ENCODE data around the gene GMDS. TPM values are rescaled to one million over a fixed set of nuclear protein-coding genes. Genes with fewer than 3 reads are reported as not detected.
A peak's percentile ranks its signal among the peaks of the same experiment; 100 is the strongest.

Gene GMDS
- total RNA-seq, 1 experiment from 2014 or later, result 10.0 TPM

DNA sequence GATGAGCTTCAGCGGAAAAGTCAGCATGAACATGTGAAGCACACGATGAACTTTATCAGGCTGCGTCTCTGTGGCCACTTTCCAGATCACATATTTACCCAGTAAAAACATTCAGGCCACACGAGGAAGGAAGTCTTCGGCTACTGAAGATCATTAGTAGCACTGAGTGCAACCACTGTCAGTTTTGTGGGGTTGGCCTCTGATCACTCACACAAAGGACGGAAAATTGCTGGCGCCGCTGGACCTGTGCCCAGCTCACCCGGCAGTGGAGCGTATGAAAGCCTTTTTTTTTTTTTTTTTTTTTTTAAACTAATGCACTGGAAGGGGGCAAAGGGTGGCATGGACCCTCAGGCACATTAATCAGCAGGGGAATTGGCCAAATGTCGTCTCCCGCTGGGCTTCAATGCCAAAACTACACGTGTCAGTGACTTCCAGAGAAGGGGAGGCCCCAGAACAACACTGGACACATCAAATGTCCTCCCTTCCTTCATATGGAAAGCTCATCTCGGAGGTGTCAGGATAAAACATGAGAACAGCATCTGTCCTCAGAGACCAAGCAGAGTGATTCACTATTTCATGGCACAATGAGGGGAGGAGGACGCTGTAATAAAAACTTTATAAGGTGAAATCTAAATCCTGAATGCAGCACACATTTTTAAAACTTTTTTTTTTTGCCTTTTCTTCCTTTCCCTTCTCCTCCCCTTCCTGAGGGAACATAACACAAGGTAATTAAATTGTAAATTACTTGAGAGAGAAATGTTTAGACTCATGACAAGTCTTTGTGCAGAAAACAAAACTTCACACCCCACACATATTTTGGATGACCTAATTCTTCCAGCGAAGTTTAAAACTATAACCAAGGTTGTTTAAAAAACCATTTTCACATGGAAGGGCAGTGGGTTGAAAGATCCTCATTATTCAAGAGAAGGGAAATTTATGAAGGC lies 412.3 kb downstream of the GMDS start:
- DNase-seq (ENCODE audit: low read depth), result peak; percentile 34

DNA sequence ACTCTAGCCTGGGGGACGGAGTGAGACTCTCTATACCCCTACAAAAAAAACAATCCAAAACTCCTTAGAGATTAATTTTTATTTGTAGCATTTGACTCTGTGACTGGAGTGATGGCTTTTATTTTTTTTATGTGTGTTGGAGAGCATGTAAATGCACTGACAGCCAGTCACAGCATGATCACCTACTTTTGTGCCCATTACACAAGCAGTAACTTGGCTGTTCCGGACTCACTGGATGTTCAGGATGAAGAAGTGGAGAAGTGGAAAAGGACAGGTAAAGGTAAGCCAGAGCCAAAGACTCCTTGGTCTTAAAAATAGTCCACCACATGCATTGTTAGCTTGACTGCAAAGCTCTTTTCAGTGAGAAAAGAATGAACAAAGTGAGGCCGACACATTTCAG lies 413.0 kb downstream of the GMDS start:
- DNase-seq (ENCODE audit: low read depth), result no peak

GRCh38 chr6:1827984-1828793 lies 417.2 kb downstream of the GMDS start:
- DNase-seq (ENCODE audit: low read depth), result no peak

DNA sequence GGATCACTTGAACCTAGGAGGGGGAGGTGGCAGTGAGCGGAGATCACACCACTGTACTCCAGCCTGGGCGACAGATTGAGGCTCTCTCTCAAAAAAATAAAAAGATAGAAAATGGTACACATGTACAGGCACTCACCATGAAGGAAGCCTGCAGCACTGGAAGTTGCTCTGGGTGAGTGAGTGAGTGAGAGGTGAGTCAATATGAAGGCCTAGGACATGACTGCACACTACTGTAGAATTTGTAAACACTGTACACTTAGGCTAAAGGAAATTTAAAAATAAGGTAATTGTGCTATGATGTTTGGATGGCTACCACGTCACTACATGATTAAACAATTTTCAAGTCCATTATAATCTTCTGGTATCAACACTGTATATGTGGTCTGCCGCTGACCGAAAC lies 419.5 kb downstream of the GMDS start:
- DNase-seq (ENCODE audit: low read depth), result no peak

- DNase-seq (ENCODE audit: low read depth), result no peak
These were observed 420.1 kb downstream of the GMDS start for GRCh38 chr6:1825277-1825676.

- DNase-seq (ENCODE audit: low read depth), result no peak
These were observed 423.8 kb downstream of the GMDS start for GRCh38 chr6:1821513-1822183.

DNA sequence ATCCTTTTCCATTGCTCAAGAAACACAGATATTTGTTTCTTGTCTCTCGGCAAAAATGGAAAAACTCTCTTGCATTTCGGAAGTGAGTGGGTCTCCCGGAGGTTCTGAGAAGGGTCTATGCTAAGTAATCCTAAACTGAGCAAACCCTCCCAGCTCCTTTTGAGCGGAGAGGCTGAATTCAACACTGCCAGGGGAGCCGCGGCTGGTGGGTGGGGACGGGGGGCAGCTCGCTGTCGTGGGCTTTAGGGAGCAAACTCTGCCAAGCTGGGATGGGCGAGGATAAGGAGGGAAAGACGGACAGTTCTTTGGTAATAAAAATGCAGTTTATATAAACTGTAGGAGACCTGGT lies 424.3 kb downstream of the GMDS start:
- DNase-seq (ENCODE audit: low read depth), result no peak

GRCh38 chr6:1820714-1821113 lies 424.7 kb downstream of the GMDS start:
- no peak for DNase-seq (ENCODE audit: low read depth)

DNA sequence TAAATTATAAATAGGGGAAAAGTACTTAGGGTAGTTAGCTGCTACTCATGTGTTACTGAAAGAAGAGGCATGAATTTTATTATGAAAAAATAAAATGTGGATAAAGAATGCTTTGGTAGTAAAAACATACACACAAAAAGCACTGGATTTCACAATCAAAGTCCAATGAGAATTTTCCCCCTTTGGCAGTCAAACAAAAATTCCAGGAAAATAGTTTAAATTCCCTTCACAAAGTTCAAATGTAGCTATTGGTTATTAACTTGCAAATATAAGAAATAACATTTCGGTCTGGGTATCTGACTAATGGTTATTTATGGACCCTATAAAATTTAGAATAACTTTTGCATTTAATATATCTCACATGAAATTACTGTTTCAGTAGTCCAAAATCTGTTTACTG lies 425.2 kb downstream of the GMDS start:
- DNase-seq (ENCODE audit: low read depth), result no peak

- DNase-seq (ENCODE audit: low read depth), result no peak
These were observed 426.4 kb downstream of the GMDS start for GRCh38 chr6:1819007-1819406.

DNA sequence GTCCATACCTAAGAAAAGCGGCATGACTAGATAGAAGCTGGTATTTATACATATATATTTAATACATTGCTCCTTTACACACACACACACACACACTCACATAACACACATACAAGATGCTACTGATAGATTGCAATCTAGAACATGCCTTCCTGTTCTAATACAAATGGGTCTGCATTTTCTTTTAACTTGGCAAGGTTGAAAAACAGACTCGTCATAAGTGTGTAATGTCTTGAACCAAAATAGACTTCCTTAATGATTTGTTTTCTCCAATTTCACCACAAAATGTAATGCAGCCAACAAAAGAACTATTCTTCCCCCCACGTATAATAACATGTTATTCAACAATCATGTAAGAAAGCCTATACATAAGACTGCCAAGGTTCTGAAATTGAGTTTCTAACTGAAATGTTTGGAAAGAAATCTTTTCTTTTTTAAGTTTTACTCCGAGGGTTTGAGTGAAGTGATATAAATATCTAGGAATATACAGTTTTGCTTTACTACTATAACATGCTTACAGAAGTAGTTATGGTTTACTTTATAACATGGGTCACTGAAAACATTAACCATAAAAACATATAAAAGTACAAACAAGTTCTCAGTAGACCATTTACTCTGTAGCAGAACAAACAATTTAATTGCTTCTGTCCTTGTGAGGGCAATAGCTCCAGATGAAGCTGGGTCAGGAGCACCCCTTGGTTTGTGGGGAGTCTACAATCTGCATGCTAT lies 428.2 kb downstream of the GMDS start:
- no peak for DNase-seq (ENCODE audit: low read depth)

DNA sequence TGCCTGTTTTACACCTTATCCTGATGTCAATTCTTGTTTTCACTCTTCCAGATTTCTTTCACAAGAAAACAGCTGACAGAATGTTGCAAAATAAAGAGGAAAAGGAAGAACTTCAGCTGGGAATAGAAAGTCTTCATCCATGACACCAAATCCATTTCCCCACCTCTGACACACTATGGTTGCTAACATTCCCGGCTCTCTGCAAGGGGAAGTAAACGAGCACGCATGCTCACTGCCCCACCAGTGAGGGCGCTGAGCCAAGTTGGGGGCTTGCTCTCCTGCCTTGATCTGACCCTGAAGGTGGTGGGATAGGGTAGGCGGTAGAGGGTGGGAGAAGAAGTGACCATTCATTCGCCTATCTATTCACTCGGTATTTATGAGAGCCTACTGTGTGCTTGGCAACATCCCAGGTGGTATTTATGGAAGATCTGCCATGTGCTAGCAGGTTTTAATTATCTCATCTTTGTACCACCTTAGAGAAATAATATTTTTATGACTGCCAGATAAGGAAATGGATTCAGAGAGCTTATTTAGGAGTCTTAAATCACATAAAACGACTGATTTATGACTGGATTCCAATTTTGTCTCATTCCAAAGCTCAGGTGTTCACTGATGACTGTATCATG lies 429.5 kb downstream of the GMDS start:
- DNase-seq (ENCODE audit: low read depth), result no peak

- no peak for DNase-seq (ENCODE audit: low read depth)
These were observed 431.1 kb downstream of the GMDS start for GRCh38 chr6:1814279-1814678.

- no peak for DNase-seq (ENCODE audit: low read depth)
These were observed 432.9 kb downstream of the GMDS start for GRCh38 chr6:1812487-1812886.

- no peak for DNase-seq (ENCODE audit: low read depth)
These were observed 433.4 kb downstream of the GMDS start for GRCh38 chr6:1812034-1812433.

- DNase-seq (ENCODE audit: low read depth), result no peak
These were observed 434.5 kb downstream of the GMDS start for GRCh38 chr6:1810880-1811279.

DNA sequence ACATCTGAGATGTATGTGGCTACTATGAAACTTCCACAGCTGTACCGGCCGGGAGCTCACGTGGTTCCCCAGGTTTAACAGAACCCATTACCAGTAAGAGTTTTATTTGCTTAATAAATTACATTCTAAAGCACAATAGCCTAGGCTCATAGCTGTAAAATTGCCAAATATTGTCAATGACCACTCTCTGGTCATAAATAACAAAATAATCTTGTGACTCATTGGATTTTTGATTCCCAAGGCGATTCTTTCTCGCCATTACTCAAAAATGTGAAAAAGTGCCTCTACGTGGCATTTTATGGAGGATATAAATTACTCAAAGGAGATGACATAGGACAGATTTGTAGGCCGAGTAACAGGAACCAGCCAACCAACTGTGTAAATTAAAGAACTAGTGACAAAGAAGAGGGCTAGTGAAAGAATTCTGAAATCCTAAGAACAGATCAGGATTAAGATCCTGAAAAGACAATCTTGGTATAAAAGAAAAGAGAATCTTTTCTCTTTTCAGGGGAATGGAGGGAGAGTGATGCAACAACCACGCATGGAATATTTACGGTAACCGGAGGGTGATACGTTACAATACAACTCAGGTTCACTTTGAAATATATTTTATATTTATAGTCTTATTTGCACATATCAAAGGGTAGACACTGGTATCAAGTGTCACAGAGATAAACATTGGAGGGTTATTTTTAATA lies 436.0 kb downstream of the GMDS start:
- no peak for DNase-seq (ENCODE audit: low read depth)

DNA sequence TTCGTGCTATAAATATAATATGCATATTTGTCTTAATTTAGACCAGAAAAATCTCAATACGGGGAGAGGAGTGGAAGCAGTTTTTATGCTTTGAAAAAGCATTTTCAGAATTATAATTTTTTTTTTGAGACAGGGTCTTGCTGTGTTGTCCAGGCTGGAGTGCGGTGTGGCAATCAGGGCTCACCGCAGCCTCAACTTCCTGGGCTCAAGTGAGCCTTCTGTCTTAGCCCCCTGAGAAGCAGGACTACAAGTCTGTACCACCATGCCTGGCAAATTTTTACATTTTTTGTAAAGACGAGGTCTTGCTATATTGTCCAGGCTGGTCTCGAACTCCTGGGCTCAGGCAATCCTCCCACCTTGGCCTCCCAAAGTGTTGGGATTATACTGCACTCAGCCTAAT lies 438.5 kb downstream of the GMDS start:
- no peak for DNase-seq (ENCODE audit: low read depth)

DNA sequence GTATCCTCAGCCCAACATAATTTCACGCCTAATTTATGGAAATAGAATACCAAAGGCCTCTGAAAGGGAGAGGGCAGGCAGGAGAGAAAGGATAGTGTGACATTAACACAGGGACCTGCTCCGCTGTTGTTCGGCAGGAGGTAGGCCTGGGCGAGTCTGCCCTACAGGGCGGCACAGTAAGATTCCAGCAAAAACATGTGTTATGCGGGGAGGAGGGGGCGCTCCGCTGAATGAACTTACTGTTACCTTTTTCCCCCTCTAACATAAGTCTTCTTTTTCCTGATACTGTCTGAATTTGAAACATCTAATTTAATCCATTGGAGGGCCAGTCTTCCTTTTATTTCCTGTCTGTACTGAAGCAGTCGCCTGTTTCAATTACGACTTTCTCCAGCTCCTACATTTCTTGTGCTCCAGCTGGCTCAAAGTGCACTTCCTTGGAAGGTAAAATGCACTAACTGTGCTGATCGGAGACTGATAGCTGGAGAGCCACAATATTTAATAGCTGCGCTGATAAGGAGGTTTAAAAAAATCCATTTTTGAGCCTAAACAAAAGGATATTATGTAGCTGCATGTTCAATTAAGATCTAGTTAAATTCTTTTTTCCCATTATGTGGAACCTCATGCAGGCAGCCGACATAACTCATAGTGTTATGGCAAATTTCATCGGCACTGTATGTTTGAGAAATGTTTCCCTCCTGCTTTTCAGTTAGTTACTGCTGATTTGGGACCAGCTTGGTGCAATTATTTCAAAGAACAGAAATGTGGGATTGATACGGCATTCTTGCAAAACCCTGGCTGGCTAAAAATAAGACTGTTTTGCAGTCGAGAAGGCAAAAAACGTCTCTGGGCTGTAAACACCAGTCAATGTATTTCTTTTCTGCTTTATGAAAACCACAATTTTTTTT lies 442.7 kb downstream of the GMDS start:
- DNase-seq (ENCODE audit: low read depth), result no peak

- no peak for DNase-seq (ENCODE audit: low read depth)
These were observed 444.0 kb downstream of the GMDS start for GRCh38 chr6:1801401-1801800.

All from Daoy (cell line).